Measurements from ENCODE around the gene PEX26.

GRCh38 chr22:18120857-18121256 is 43.1 kb downstream of the PEX26 start:
- TF ChIP-seq CTCF (IDR thresholded peaks at IDR 0.05; ENCODE audit: borderline replicate concordance, extremely low read depth, low read length, poor library complexity, severe bottlenecking) = no peak
- TF ChIP-seq EZH2 (IDR thresholded peaks at IDR 0.05; ENCODE audit: borderline replicate concordance, low read depth, low read length, severe bottlenecking) = no peak

Data from DND-41 (cell line).